Skin epidermis (tissue), 12 donors: Measurements from ENCODE around the gene DIPK1A.
A peak's percentile ranks its signal among the peaks of the same experiment; 100 is the strongest.

Experiments
- H3K27ac ChIP-seq, 21 experiments: fragments of 200-600 bp; sonication (generic) in 11 of 21; one replicate each; pipeline ENCODE4 v1.5.0; 2020; ENCODE audit warnings: mild to moderate bottlenecking in 3 of 21, inconsistent platforms in 2 of 21, moderate library complexity in 2 of 21
- H3K4me3 ChIP-seq, 7 experiments: fragments of 200-600 bp; sonication (generic) in 2 of 7; one replicate each; pipeline ENCODE4 v1.5.0; 2020; ENCODE audit warnings: inconsistent platforms in 2 of 7, mild to moderate bottlenecking in 2 of 7, moderate library complexity in 1 of 7

Gene DIPK1A

DNA sequence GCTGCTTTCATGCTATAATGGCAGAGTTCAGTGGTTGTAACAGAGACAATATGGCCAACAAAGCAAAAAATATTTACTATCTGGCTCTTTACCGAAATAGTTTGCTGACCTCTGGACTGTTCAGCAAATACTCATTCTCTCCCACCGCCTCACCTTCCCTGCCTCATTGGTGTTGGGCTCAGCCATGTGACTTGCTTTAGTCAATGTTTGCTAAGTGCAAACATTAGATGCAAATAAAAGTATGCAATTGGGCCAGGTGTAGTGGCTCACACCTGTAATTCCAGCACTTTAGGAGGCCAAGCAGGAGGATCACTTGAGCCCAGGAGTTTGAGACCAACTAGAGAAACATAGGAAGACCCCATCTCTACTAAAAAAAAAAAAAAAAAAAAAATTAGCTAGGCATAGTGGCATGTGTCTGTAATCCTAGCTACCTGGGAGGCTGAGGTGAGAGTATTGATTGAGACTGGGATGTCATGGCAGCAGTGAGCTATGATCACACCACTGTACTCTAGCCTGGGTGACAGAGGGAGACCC, 74.3 kb downstream of the DIPK1A start:
- Histone ChIP-seq H3K27ac (no peak overlapping the region), H3K4me3 (no peak overlapping the region)

- no peak overlapping the region for H3K4me3 ChIP-seq
- H3K27ac ChIP-seq = peak overlapping the region in 2 of 21 experiments; percentile 56 to 64
These were observed 77.1 kb downstream of the DIPK1A start for GRCh38 chr1:92884195-92884594.

DNA sequence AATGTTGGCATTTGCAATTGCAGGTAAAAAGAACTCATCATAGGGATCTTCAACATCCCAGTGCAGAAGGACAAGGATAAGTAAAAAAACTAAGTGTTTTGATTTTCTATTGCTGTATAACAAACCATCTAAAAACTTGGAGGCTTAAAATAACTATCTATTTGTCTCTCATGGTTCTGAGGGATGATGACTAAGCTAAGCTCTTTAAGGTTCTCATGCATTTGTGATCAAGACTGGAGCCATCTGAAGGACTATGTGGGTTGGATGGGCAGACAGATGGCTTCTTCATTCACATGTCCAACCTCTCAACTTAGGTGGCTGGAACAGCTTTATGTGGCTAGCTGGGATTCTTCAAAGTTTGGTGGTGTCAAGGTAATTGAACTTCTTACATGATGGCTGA, 78.0 kb downstream of the DIPK1A start:
- peak overlapping the region in 5 of 21 experiments; percentile 4 to 64 (median 40) for H3K27ac ChIP-seq

GRCh38 chr1:92882819-92883218, 78.4 kb downstream of the DIPK1A start:
- H3K4me3 ChIP-seq = no peak overlapping the region

More for the DNA sequence above, 78.0 kb downstream of the DIPK1A start:
- H3K4me3 ChIP-seq = no peak overlapping the region

GRCh38 chr1:92881391-92881790, 79.9 kb downstream of the DIPK1A start:
- H3K27ac ChIP-seq = no peak overlapping the region
- no peak overlapping the region for H3K4me3 ChIP-seq

More at GRCh38 chr1:92882819-92883218, 78.4 kb downstream of the DIPK1A start:
- peak overlapping the region in 5 of 21 experiments; percentile 4 to 64 (median 40) for H3K27ac ChIP-seq

- H3K4me3 ChIP-seq = no peak overlapping the region
- no peak overlapping the region for H3K27ac ChIP-seq
These were observed 81.8 kb downstream of the DIPK1A start for GRCh38 chr1:92879316-92879968.

- no peak overlapping the region for H3K4me3 ChIP-seq
- H3K27ac ChIP-seq = peak overlapping the region in 4 of 21 experiments; percentile 20 to 56 (median 28)
These were observed 83.5 kb downstream of the DIPK1A start for GRCh38 chr1:92877792-92878191.

DNA sequence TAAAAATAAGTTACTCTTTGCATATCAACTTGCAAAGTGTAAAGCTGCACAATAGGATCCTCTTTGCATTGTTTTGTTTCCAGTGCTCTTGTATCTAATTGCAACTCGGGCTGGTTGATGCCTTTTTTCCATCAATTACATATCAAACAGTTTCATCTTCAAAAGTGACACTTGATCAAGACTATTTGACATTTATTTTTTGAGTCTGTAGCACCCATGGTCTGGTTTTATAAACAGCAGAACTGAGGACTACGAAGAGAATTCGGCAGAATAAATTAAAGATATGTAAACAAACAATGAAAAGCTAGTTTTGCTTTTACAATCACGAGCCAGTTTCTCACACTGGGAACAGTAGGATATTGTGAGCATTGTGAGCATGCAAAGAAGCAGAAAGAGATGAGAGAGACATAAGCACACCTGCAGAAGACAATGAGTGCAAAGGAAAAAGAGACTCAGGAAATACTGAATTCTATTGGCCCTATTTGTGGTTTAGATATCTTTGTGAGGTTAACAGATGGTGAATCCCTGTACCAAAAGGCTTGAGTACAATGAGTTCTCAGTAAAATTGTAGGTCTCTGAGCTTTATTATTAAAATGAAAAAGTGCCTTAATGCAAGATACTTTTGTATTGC, 84.1 kb downstream of the DIPK1A start:
- Histone ChIP-seq H3K4me3 (no peak overlapping the region), H3K27ac (peak overlapping the region in 4 of 21 experiments; percentile 20 to 56 (median 28))

GRCh38 chr1:92876351-92876750, 84.9 kb downstream of the DIPK1A start:
- no peak overlapping the region for H3K4me3 ChIP-seq

DNA sequence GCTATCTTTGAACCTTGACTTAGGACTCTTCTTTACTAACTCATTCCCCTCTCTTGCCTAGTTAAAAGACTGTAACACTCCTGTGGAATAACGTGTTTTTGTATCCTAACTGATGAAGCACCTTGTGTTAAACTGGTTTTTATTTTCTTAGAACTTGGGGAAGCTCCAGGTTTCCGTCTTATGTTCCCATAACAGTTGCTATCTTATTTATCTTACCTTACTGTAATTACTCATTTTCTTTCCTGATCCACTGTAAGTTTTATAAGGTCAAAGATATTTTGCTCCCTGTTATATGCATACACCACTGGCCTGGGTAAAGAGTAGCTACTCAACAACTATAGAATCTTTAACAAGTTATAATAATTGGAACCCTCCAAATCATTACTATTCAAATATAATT, 86.3 kb downstream of the DIPK1A start:
- no peak overlapping the region for H3K4me3 ChIP-seq
- no peak overlapping the region for H3K27ac ChIP-seq

More at GRCh38 chr1:92876351-92876750, 84.9 kb downstream of the DIPK1A start:
- H3K27ac ChIP-seq = no peak overlapping the region

DNA sequence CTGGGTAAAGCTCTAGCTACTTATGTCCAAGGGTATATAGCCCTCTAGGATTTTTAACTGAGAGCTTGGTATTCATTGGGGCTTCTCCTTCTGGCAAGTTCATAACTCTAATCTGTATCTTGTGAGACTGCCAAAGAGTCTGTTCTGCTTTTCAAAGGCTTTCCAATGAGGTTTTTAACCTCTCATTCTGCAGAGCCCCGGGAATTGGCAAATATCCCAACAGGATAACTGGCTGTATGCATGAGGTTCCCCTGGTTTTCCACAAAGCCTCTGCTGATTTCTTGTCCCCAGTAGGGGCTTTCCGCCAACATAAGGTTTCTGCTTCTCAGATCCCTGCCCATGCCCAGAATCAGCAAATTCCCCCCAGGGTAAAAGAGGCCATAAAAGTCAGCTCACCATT, 88.5 kb downstream of the DIPK1A start:
- H3K27ac ChIP-seq = no peak overlapping the region
- H3K4me3 ChIP-seq = no peak overlapping the region

DNA sequence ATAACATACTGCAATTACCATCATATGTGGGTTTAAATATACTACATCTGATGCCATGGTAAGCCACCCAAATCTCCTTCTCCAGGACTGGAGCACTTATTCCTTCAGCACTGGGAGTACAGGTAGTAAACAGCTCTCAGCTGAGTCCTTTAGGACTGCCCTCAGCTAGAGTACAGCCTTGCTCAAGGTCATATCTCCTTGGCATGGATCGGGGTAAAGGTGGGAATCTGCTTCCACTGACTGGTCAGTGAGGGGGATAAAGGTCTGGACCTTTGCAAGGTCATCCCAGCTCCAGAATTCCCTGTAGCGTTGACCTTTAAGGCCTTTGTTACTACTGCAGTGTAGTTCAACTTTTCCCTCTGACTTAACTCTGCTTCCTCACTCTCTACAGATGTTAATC, 90.7 kb downstream of the DIPK1A start:
- Histone ChIP-seq H3K4me3 (no peak overlapping the region), H3K27ac (no peak overlapping the region)

DNA sequence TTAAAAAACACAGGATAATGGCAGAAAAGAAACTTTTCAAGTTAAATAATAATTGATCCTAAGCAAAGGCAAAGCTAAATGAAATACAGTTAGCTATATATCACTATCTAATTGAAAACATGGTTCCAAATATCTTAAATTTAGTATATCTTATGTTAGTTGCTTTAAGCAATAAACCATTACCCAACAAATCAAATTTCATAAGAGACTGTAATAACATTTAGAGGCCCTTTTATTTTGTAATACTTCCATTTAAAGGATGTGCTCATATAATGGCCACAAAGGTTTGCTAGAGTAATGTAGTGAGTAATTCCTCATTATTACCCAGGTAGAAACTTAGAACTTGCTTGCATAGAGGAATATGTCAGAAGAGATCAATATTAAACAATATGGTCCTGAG, 97.1 kb downstream of the DIPK1A start:
- Histone ChIP-seq H3K27ac (no peak overlapping the region), H3K4me3 (no peak overlapping the region)

GRCh38 chr1:92862605-92863004, 98.7 kb downstream of the DIPK1A start:
- Histone ChIP-seq H3K27ac (no peak overlapping the region), H3K4me3 (no peak overlapping the region)

- no peak overlapping the region for H3K27ac ChIP-seq
These were observed 101.7 kb downstream of the DIPK1A start for GRCh38 chr1:92859400-92860039.

GRCh38 chr1:92858564-92859399, 102.5 kb downstream of the DIPK1A start:
- peak overlapping the region in 2 of 7 experiments; percentile 4 to 10 for H3K4me3 ChIP-seq

More at GRCh38 chr1:92859400-92860039, 101.7 kb downstream of the DIPK1A start:
- peak overlapping the region in 1 of 7 experiments; percentile 4 for H3K4me3 ChIP-seq

GRCh38 chr1:92857817-92858216, 103.4 kb downstream of the DIPK1A start:
- Histone ChIP-seq H3K4me3 (no peak overlapping the region), H3K27ac (no peak overlapping the region)

More at GRCh38 chr1:92858564-92859399, 102.5 kb downstream of the DIPK1A start:
- H3K27ac ChIP-seq = no peak overlapping the region

- Histone ChIP-seq H3K27ac (no peak overlapping the region), H3K4me3 (no peak overlapping the region)
These were observed 106.0 kb downstream of the DIPK1A start for GRCh38 chr1:92855236-92855635.

DNA sequence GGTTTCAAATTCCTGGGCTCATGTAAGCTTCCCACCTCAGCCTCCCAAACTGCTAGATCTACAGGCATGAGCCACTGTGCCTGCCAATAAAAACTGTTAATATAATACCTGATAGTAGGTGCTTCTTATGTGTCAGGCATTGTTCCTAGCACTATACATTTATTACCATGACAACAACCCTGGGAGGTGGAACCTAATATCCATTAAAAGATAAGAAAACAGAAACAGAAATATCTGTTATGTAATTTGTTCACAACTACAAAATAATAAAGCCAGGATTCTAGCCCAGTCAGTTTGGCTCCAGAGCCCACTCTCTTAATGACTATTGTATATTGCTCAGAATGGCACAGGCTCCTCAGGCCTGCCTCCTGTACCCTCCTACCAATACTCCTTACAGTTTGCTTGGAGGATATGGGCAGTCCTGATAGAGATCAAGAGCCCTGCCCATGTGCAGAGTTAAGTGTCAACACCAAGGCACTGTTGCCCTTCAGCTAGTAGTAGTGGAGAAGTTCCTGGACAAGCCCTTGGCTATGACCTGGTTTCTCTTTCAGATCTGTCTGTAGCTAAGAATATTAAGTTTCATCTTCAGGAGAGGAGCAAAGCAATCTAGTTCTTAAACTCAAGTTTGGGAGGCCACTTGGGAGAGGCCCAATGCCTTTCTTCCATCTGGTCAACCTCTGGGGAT, 107.0 kb downstream of the DIPK1A start:
- H3K4me3 ChIP-seq = no peak overlapping the region
- H3K27ac ChIP-seq = no peak overlapping the region
